OCI-LY7 (cell line): ENCODE results near the gene SOX4.

Experiments used
- EZH2phosphoT487 ChIP-seq: fragments of 200-600 bp; sonication (generic); IDR thresholded peaks from 2 replicates; pipeline ENCODE4 v1.6.1; 2018; ENCODE audit warnings: low read depth, borderline replicate concordance, mild to moderate bottlenecking, mixed run types, antibody characterized with exemption, low read length, moderate library complexity, mixed read lengths
- TF ChIP-seq, protein P1 (sequence below): fragments of 200-600 bp; sonication (generic); conservative IDR thresholded peaks from 2 replicates; pipeline ENCODE4 v1.5.1; 2014; ENCODE audit warnings: mild to moderate bottlenecking, antibody characterized with exemption, low read length, moderate library complexity, mixed read lengths

DNA sequence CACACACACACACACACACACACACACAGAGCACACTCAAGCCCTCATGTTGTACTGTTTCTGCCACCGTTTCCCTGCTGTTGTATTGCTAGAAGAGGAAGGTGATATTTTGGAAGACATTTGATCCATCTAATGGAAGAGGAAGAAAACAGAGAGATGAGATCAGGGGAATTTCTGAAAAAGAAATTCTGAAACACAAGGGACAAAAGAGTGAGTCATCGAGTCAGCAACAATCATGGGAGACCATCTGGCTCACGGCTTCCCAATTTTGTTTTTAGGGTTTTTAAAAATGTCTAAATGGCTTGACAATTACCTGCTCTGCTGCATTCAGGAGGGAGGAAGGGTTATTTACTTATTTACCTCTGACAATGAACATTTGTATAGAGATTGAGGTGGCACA, 22.0 kb downstream of the SOX4 start:
- TF ChIP-seq, protein P1, sequence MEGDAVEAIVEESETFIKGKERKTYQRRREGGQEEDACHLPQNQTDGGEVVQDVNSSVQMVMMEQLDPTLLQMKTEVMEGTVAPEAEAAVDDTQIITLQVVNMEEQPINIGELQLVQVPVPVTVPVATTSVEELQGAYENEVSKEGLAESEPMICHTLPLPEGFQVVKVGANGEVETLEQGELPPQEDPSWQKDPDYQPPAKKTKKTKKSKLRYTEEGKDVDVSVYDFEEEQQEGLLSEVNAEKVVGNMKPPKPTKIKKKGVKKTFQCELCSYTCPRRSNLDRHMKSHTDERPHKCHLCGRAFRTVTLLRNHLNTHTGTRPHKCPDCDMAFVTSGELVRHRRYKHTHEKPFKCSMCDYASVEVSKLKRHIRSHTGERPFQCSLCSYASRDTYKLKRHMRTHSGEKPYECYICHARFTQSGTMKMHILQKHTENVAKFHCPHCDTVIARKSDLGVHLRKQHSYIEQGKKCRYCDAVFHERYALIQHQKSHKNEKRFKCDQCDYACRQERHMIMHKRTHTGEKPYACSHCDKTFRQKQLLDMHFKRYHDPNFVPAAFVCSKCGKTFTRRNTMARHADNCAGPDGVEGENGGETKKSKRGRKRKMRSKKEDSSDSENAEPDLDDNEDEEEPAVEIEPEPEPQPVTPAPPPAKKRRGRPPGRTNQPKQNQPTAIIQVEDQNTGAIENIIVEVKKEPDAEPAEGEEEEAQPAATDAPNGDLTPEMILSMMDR: no peak
- TF ChIP-seq EZH2phosphoT487: no peak
